ENCODE measurements around the gene COA6.

The COA6 gene

GRCh38 chr1:234331507-234331906, 41.7 kb upstream of the COA6 start:
- H3K9me2 ChIP-seq (replicated peaks; ENCODE audit: insufficient read depth, low read length), result no peaks in the 10 kb centered on the region
- TF ChIP-seq EZH2phosphoT487 (conservative IDR thresholded peaks at IDR 0.05; ENCODE audit: low read length) (no peak), CTCF (IDR thresholded peaks at IDR 0.05; ENCODE audit: insufficient read depth, low read length, poor library complexity, severe bottlenecking) (no peak)
- no peak overlapping the region for H2AFZ ChIP-seq (ENCODE audit: low read depth, low read length, severe bottlenecking)
- H4K20me1 ChIP-seq (ENCODE audit: low read depth, low read length), result no peaks in the 10 kb centered on the region
- no peaks in the 10 kb centered on the region for H3K79me2 ChIP-seq (ENCODE audit: insufficient read depth, low read length)
- H3K27me3 ChIP-seq (ENCODE audit: low read length), result no peaks in the 10 kb centered on the region
- no peak overlapping the region for H3K4me2 ChIP-seq (ENCODE audit: low read depth, low read length, poor library complexity, severe bottlenecking)
- H3K9ac ChIP-seq (ENCODE audit: low read length), result no peak overlapping the region
- H3K9me3 ChIP-seq (ENCODE audit: insufficient read depth, low read length), result no peaks in the 10 kb centered on the region
- no peak overlapping the region for H3K4me3 ChIP-seq (ENCODE audit: insufficient read depth, low read length, poor library complexity, severe bottlenecking)
- H3F3A ChIP-seq (ENCODE audit: insufficient read depth), result no peaks in the 10 kb centered on the region
- H3K27ac ChIP-seq (ENCODE audit: low read depth, low read length), result no peak overlapping the region
- no peaks in the 10 kb centered on the region for H3K36me3 ChIP-seq (ENCODE audit: low read length)

- Histone ChIP-seq H3K79me2 (ENCODE audit: insufficient read depth, low read length) (no peaks in the 10 kb centered on the region), H3F3A (ENCODE audit: insufficient read depth) (no peaks in the 10 kb centered on the region), H4K20me1 (ENCODE audit: low read depth, low read length) (no peaks in the 10 kb centered on the region), H3K9ac (ENCODE audit: low read length) (no peak overlapping the region), H3K9me3 (ENCODE audit: insufficient read depth, low read length) (peaks cover 4% of the 10 kb centered on the region; the same call in 1 of the 2 replicates), H2AFZ (ENCODE audit: low read depth, low read length, severe bottlenecking) (no peak overlapping the region), H3K4me3 (ENCODE audit: insufficient read depth, low read length, poor library complexity, severe bottlenecking) (no peak overlapping the region), H3K4me2 (ENCODE audit: low read depth, low read length, poor library complexity, severe bottlenecking) (no peak overlapping the region), H3K9me2 (replicated peaks; ENCODE audit: insufficient read depth, low read length) (no peaks in the 10 kb centered on the region), H3K27me3 (ENCODE audit: low read length) (no peaks in the 10 kb centered on the region), H3K36me3 (ENCODE audit: low read length) (no peaks in the 10 kb centered on the region), H3K27ac (ENCODE audit: low read depth, low read length) (no peak overlapping the region)
- TF ChIP-seq EZH2phosphoT487 (conservative IDR thresholded peaks at IDR 0.05; ENCODE audit: low read length), result no peak
- no peak for TF ChIP-seq CTCF (IDR thresholded peaks at IDR 0.05; ENCODE audit: insufficient read depth, low read length, poor library complexity, severe bottlenecking)
Observed at GRCh38 chr1:234336359-234336758, 36.9 kb upstream of the COA6 start.

DNA sequence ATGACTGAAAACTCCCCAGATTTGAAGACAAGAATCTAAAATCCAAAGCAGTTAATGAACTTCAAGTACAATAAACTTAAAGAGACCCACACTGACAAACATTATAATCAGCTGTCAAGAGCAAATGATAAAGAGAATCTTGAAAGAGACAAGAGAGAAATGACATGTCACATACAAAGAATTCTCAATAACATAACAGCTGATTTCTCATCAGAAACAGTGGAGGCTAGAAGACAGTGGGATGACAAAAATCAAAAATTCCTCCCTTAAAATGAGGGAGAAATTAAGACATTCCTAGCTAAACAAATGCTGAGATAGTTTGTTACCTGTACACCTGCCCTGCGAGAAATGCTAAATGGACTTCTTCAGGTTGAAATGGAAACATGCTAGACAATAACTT, 36.0 kb upstream of the COA6 start:
- no peaks in the 10 kb centered on the region for H3K9me2 ChIP-seq (replicated peaks; ENCODE audit: insufficient read depth, low read length)
- no peaks in the 10 kb centered on the region for H3F3A ChIP-seq (ENCODE audit: insufficient read depth)
- H2AFZ ChIP-seq (ENCODE audit: low read depth, low read length, severe bottlenecking), result no peak overlapping the region
- no peak for TF ChIP-seq EZH2phosphoT487 (conservative IDR thresholded peaks at IDR 0.05; ENCODE audit: low read length)
- no peak for TF ChIP-seq CTCF (IDR thresholded peaks at IDR 0.05; ENCODE audit: insufficient read depth, low read length, poor library complexity, severe bottlenecking)
- no peaks in the 10 kb centered on the region for H3K36me3 ChIP-seq (ENCODE audit: low read length)
- no peak overlapping the region for H3K27ac ChIP-seq (ENCODE audit: low read depth, low read length)
- H3K79me2 ChIP-seq (ENCODE audit: insufficient read depth, low read length), result no peaks in the 10 kb centered on the region
- H3K4me2 ChIP-seq (ENCODE audit: low read depth, low read length, poor library complexity, severe bottlenecking), result no peak overlapping the region
- peaks cover 4% of the 10 kb centered on the region; the same call in 1 of the 2 replicates for H3K9me3 ChIP-seq (ENCODE audit: insufficient read depth, low read length)
- no peaks in the 10 kb centered on the region for H3K27me3 ChIP-seq (ENCODE audit: low read length)
- no peaks in the 10 kb centered on the region for H4K20me1 ChIP-seq (ENCODE audit: low read depth, low read length)
- H3K4me3 ChIP-seq (ENCODE audit: insufficient read depth, low read length, poor library complexity, severe bottlenecking), result no peak overlapping the region
- no peak overlapping the region for H3K9ac ChIP-seq (ENCODE audit: low read length)

Data from SU-DHL-6 (cell line).